ENCODE measurements around the gene CD36.

CD36 gene

DNA sequence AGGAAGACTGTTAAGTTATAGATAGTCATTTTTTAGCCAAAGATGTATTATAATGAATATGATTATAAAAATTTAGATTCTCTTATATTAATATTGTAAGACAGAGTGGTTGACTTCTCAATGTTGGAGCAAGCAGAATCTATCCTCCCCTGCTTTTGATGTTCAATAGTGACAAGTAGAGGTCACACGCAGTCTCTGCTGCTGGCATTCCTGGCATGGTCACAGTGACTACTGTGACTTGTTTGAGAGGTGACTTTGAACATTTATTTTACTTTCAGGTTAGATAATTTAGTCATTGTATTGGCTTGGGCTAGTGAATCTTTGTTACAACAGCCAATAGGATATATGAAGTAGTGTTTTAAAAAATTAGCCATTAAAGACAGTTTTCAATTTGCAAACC lies 13.7 kb upstream of the CD36 start:
- TF ChIP-seq SUZ12 (IDR thresholded peaks at IDR 0.05; ENCODE audit: extremely low read depth, insufficient read depth, insufficient read length) = no peak
- no peak for TF ChIP-seq YY1 (IDR thresholded peaks at IDR 0.05; ENCODE audit: insufficient read depth, insufficient read length)
- TF ChIP-seq ZNF274 (IDR thresholded peaks at IDR 0.05; ENCODE audit: low read depth, low read length) = no peak
- no peak overlapping the region for H3K9ac ChIP-seq (ENCODE audit: insufficient read length, low read depth)
- no peaks in the 10 kb centered on the region for H3K9me3 ChIP-seq (ENCODE audit: insufficient read depth, low read length)
- H3K27me3 ChIP-seq (ENCODE audit: insufficient read depth, insufficient read length) = no peaks in the 10 kb centered on the region
- H3K36me3 ChIP-seq (ENCODE audit: insufficient read depth, insufficient read length, low read length) = no peaks in the 10 kb centered on the region
- H3K4me3 ChIP-seq (ENCODE audit: insufficient read length, low read depth) = no peak overlapping the region
- H3K4me1 ChIP-seq (ENCODE audit: insufficient read depth, insufficient read length) = no peaks in the 10 kb centered on the region
- no peak for DNase-seq (ENCODE audit: low read depth, low spot score)

DNA sequence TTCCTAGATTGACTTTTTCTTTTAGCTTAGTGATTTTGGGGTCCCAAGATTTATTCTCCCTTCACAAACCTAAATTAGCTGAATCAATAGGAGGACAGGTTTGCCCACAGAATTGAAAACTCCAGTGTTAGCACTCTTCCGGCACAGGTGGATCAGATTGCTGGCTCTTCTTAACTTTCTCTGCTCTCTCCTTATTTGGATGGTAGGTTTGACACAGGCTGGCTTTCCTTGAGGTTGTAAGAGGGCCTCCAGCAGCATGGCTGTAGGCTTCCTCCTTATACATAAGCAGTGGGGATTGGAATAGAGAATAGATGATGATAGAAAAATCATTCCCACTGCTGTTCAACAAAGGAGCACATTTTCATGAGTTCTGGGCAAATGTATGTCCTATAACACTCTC lies 9.4 kb upstream of the CD36 start:
- DNase-seq (ENCODE audit: low read depth, low spot score) = no peak
- Histone ChIP-seq H3K4me1 (ENCODE audit: insufficient read depth, insufficient read length) (no peaks in the 10 kb centered on the region), H3K36me3 (ENCODE audit: insufficient read depth, insufficient read length, low read length) (no peaks in the 10 kb centered on the region), H3K27me3 (ENCODE audit: insufficient read depth, insufficient read length) (no peaks in the 10 kb centered on the region), H3K9ac (ENCODE audit: insufficient read length, low read depth) (no peak overlapping the region), H3K4me3 (ENCODE audit: insufficient read length, low read depth) (no peak overlapping the region), H3K9me3 (ENCODE audit: insufficient read depth, low read length) (no peaks in the 10 kb centered on the region)
- TF ChIP-seq ZNF274 (IDR thresholded peaks at IDR 0.05; ENCODE audit: low read depth, low read length) = no peak
- no peak for TF ChIP-seq SUZ12 (IDR thresholded peaks at IDR 0.05; ENCODE audit: extremely low read depth, insufficient read depth, insufficient read length)
- TF ChIP-seq YY1 (IDR thresholded peaks at IDR 0.05; ENCODE audit: insufficient read depth, insufficient read length) = no peak

DNA sequence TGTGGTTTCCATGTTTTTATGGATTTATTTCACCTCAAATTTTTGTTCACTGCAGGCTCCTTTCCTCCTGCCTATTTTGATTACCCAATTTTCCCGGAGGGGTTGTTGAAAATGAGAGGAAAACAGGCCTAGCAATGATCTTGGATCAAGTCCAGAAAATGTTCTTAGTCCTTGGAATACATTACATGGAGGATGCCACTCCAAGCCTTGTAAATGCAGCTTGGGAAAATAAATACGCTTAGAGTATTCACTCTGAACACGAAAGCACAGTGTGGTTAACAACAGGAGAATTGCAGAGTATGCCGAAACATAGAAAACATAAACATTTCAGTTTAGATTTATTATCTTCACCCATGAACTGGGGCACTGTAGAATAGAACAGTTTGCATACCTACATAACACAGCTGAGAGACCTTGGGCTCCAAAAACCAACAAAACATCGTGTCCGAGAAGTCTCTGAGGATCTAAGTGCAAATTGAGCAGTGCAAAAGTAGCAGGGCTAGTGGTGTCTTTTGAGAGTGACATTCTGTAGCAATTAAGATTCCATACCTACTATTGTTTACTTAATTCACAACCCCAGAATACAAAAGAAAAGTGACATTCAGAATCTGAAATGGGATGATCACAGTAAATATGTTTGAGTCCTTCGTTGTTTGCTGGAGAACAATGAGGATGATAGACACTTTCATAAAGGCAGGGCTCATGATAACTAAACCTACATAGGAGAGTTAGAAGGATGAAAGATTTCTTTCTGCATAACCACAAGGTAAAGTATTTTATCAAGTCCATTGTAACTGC lies 7.6 kb upstream of the CD36 start:
- Histone ChIP-seq H3K27me3 (ENCODE audit: insufficient read depth, insufficient read length) (no peaks in the 10 kb centered on the region), H3K36me3 (ENCODE audit: insufficient read depth, insufficient read length, low read length) (no peaks in the 10 kb centered on the region), H3K9ac (ENCODE audit: insufficient read length, low read depth) (no peak overlapping the region), H3K4me1 (ENCODE audit: insufficient read depth, insufficient read length) (no peaks in the 10 kb centered on the region), H3K9me3 (ENCODE audit: insufficient read depth, low read length) (no peaks in the 10 kb centered on the region), H3K4me3 (ENCODE audit: insufficient read length, low read depth) (no peak overlapping the region)
- no peak for DNase-seq (ENCODE audit: low read depth, low spot score)
- no peak for TF ChIP-seq ZNF274 (IDR thresholded peaks at IDR 0.05; ENCODE audit: low read depth, low read length)
- no peak for TF ChIP-seq SUZ12 (IDR thresholded peaks at IDR 0.05; ENCODE audit: extremely low read depth, insufficient read depth, insufficient read length)

DNA sequence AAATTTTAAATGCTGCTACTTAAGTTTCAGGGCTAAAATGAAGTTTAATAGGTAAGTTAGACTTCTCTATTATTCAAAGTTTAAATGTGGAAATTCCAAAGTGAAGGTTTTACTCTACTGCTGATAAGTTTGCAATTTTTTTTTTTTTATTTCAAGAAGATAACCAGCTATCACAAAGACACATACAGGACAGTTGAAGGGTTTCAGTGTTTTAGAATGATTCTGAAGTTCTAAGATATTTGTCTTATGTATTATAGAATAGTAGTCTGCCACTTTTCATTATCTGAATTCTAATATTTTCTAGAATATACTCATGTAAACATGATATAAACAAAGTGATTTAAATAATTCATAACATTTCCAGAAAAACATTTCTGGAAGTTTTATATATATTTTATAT lies 7.0 kb upstream of the CD36 start:
- H3K27me3 ChIP-seq (ENCODE audit: insufficient read depth, insufficient read length) = no peaks in the 10 kb centered on the region
- H3K9me3 ChIP-seq (ENCODE audit: insufficient read depth, low read length) = no peaks in the 10 kb centered on the region
- H3K4me1 ChIP-seq (ENCODE audit: insufficient read depth, insufficient read length) = no peaks in the 10 kb centered on the region
- TF ChIP-seq ZNF274 (IDR thresholded peaks at IDR 0.05; ENCODE audit: low read depth, low read length) (no peak), YY1 (IDR thresholded peaks at IDR 0.05; ENCODE audit: insufficient read depth, insufficient read length) (no peak), SUZ12 (IDR thresholded peaks at IDR 0.05; ENCODE audit: extremely low read depth, insufficient read depth, insufficient read length) (no peak)
- H3K36me3 ChIP-seq (ENCODE audit: insufficient read depth, insufficient read length, low read length) = no peaks in the 10 kb centered on the region
- H3K9ac ChIP-seq (ENCODE audit: insufficient read length, low read depth) = no peak overlapping the region
- DNase-seq (ENCODE audit: low read depth, low spot score) = no peak
- no peak overlapping the region for H3K4me3 ChIP-seq (ENCODE audit: insufficient read length, low read depth)

DNA sequence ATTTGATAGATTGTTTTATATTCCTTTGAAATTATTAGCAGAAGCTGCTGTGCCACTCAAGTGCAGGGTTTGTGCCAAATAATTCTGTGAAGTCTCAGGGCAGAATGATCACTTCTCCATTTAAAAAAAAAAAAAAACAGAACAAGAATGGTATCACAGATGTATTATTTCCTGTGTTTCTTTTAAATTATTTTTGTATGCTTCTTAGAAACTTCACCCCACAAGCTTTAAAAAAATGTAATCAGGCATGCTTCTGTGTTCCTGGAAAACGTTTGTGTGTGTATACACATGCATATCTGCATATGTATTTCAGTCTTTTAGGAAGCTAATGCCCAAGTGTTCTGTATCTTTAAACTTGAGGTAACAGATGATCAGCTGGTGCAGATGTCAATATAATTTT lies 6.3 kb upstream of the CD36 start:
- TF ChIP-seq ZNF274 (IDR thresholded peaks at IDR 0.05; ENCODE audit: low read depth, low read length) (no peak), SUZ12 (IDR thresholded peaks at IDR 0.05; ENCODE audit: extremely low read depth, insufficient read depth, insufficient read length) (no peak), YY1 (IDR thresholded peaks at IDR 0.05; ENCODE audit: insufficient read depth, insufficient read length) (no peak)
- Histone ChIP-seq H3K36me3 (ENCODE audit: insufficient read depth, insufficient read length, low read length) (no peaks in the 10 kb centered on the region), H3K27me3 (ENCODE audit: insufficient read depth, insufficient read length) (no peaks in the 10 kb centered on the region), H3K4me1 (ENCODE audit: insufficient read depth, insufficient read length) (no peaks in the 10 kb centered on the region), H3K9ac (ENCODE audit: insufficient read length, low read depth) (no peak overlapping the region), H3K4me3 (ENCODE audit: insufficient read length, low read depth) (no peak overlapping the region), H3K9me3 (ENCODE audit: insufficient read depth, low read length) (no peaks in the 10 kb centered on the region)
- no peak for DNase-seq (ENCODE audit: low read depth, low spot score)

DNA sequence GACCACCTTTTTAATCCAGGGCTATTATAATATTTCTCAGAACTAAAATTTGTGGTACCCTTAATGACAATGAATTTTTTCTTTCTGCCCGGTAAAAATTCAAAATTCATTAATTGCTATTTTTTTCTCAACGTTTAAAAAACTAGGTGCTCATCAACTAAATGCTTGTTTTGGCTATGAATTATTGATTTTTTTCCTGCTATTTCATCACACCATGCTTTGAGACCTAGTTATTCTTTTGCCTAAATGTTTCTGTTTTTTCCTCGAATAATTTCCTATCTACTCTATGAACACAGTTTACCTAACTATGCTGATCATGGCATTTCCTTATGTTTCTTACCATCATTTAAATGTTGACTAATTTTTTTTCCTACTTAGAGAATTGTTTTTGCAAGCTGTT lies 5.6 kb upstream of the CD36 start:
- no peak overlapping the region for H3K9ac ChIP-seq (ENCODE audit: insufficient read length, low read depth)
- H3K36me3 ChIP-seq (ENCODE audit: insufficient read depth, insufficient read length, low read length) = no peaks in the 10 kb centered on the region
- no peak overlapping the region for H3K4me3 ChIP-seq (ENCODE audit: insufficient read length, low read depth)
- H3K4me1 ChIP-seq (ENCODE audit: insufficient read depth, insufficient read length) = no peaks in the 10 kb centered on the region
- DNase-seq (ENCODE audit: low read depth, low spot score) = no peak
- H3K9me3 ChIP-seq (ENCODE audit: insufficient read depth, low read length) = no peaks in the 10 kb centered on the region
- no peaks in the 10 kb centered on the region for H3K27me3 ChIP-seq (ENCODE audit: insufficient read depth, insufficient read length)
- TF ChIP-seq YY1 (IDR thresholded peaks at IDR 0.05; ENCODE audit: insufficient read depth, insufficient read length) (no peak), ZNF274 (IDR thresholded peaks at IDR 0.05; ENCODE audit: low read depth, low read length) (no peak), SUZ12 (IDR thresholded peaks at IDR 0.05; ENCODE audit: extremely low read depth, insufficient read depth, insufficient read length) (no peak)

DNA sequence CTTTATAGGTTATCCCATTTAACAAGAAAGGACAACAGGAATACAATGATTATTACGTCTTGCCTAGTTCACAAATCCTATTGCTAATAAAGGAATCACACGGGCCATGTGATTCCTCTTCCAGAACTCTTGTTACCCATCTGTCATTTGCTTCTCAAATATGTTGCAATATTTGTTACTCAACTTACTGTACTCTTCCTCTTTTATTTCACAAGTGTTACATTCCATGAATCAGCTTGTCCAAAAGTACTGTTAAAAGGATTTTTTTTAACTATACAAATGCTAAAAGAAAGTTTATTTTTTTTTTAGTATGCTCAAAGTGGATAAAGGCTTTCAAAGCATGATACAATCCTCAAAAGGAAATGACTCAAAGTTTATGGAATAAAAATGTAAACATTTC lies 3.9 kb upstream of the CD36 start:
- Histone ChIP-seq H3K36me3 (ENCODE audit: insufficient read depth, insufficient read length, low read length) (no peaks in the 10 kb centered on the region), H3K9me3 (ENCODE audit: insufficient read depth, low read length) (no peaks in the 10 kb centered on the region), H3K4me1 (ENCODE audit: insufficient read depth, insufficient read length) (no peaks in the 10 kb centered on the region), H3K4me3 (ENCODE audit: insufficient read length, low read depth) (no peak overlapping the region), H3K9ac (ENCODE audit: insufficient read length, low read depth) (no peak overlapping the region), H3K27me3 (ENCODE audit: insufficient read depth, insufficient read length) (no peaks in the 10 kb centered on the region)
- TF ChIP-seq ZNF274 (IDR thresholded peaks at IDR 0.05; ENCODE audit: low read depth, low read length) = no peak
- DNase-seq (ENCODE audit: low read depth, low spot score) = no peak

Measured in NT2/D1 (cell line).